ENCODE measurements around the gene ACBD4.

ACBD4 gene

DNA sequence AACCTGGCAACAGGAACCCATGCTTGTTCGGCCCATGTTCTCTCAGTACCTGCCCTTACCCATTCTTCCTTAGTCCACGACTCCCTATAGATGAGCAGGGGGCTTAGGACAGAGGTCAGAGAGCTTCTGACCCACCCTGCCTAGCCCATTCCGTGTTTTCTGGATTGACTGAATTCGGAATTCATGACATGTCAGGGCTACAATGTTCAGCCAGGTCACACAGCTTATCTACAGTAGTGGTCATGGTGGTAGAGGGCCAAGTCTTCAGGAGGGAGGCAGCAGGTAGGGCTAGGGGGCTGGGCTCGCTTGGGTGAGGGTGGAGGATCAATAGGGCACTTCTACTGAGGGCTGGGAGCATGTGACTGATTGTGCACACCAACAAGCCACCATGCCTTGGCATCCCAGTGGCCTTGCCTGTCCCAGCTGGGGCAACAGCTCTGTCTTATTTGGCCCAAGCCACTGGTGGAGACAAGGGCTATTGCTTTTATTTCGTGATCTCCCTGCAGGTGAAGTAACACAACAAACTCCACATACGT, 29.3 kb downstream of the ACBD4 start:
- no peak overlapping the region for H3K4me3 ChIP-seq
- peak overlapping the region; percentile 69 for H3K4me2 ChIP-seq
- TF ChIP-seq Cebpa-rat (IDR thresholded peaks at IDR 0.05) = no peak

DNA sequence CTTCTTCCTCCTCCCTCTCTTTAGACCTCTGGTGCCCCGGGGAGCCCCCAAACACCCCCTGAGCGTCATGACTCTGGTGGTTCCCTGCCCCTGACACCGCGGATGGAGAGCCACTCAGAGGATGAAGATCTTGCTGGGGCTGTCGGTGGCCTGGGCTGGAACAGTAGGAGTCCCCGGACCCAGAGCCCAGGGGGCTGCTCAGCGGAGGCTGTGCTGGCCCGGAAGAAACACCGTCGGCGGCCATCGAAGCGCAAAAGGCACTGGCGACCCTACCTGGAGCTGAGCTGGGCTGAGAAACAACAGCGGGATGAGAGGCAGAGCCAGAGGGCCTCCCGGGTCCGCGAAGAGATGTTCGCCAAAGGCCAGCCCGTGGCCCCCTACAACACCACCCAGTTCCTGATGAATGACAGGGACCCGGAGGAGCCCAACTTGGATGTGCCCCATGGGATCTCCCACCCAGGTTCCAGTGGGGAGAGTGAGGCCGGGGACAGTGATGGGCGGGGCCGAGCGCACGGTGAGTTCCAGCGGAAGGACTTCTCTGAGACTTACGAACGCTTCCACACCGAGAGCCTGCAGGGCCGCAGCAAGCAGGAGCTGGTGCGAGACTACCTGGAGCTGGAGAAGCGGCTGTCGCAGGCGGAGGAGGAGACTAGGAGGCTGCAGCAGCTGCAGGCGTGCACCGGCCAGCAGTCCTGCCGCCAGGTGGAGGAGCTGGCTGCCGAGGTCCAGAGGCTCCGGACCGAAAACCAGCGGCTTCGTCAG, 33.7 kb downstream of the ACBD4 start:
- no peak overlapping the region for H3K4me3 ChIP-seq
- no peaks in the 10 kb centered on the region for H4K20me1 ChIP-seq
- peaks cover 11% of the 10 kb centered on the region; the same call in 1 of the 2 replicates for H3K36me3 ChIP-seq
- no peaks in the 10 kb centered on the region for H3K27me3 ChIP-seq
- H3K4me1 ChIP-seq = peaks cover 60% of the 10 kb centered on the region
- no peak for TF ChIP-seq Cebpa-rat (IDR thresholded peaks at IDR 0.05)
- H3K9me3 ChIP-seq = no peaks in the 10 kb centered on the region
- H3K9ac ChIP-seq = no peak overlapping the region
- no peak overlapping the region for H3K4me2 ChIP-seq
- H3K27ac ChIP-seq = no peak overlapping the region

More for the DNA sequence above, 29.3 kb downstream of the ACBD4 start:
- H4K20me1 ChIP-seq = no peaks in the 10 kb centered on the region
- H3K9me3 ChIP-seq = no peaks in the 10 kb centered on the region
- peak overlapping the region; percentile 67 for H3K27ac ChIP-seq
- peaks cover 40% of the 10 kb centered on the region for H3K4me1 ChIP-seq
- no peak overlapping the region; the same call in 1 of the 2 replicates for H3K9ac ChIP-seq
- no peaks in the 10 kb centered on the region for H3K27me3 ChIP-seq
- H3K36me3 ChIP-seq = peaks cover 11% of the 10 kb centered on the region; the same call in 1 of the 2 replicates

DNA sequence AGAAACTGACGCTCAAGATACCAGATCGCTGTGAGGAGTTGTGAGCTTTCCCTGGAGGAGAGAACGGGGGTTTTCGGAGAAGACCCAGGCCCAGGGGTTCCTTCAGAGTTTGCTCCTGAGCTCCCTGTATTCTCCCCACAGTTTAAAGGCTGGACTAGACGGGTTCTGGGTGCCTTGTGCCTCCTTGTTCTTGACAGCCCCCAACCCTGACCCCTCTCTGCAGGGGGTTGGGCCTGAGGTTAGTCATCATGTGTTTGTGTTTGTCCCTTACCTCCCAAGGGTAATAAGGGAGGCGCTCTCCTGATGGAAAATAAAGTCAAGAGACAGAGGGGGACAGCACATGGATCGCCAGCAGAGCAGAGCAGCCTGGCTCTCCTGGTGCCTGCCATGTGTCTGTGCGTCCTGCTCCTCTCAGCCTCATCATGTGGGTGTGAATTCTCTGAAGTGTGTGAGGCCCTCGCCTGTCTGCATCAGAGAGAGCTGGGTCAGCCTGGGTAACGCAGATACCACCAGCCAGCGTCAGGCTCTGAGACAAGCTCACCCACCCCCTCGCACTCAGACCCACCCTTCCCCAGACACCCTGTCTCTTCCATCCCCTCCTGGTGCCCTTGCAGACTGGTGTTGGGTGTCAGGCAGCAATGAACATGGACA, 34.9 kb downstream of the ACBD4 start:
- Histone ChIP-seq H3K27ac (peak overlapping the region; percentile 79), H3K36me3 (peaks cover 11% of the 10 kb centered on the region; the same call in 1 of the 2 replicates), H3K9ac (peak overlapping the region; percentile 41; the same call in 1 of the 2 replicates), H3K9me3 (no peaks in the 10 kb centered on the region), H3K27me3 (no peaks in the 10 kb centered on the region), H3K4me2 (peak overlapping the region; percentile 92), H3K4me1 (peaks cover 47% of the 10 kb centered on the region), H3K4me3 (no peak overlapping the region), H4K20me1 (no peaks in the 10 kb centered on the region)
- TF ChIP-seq Cebpa-rat (IDR thresholded peaks at IDR 0.05) = no peak

DNA sequence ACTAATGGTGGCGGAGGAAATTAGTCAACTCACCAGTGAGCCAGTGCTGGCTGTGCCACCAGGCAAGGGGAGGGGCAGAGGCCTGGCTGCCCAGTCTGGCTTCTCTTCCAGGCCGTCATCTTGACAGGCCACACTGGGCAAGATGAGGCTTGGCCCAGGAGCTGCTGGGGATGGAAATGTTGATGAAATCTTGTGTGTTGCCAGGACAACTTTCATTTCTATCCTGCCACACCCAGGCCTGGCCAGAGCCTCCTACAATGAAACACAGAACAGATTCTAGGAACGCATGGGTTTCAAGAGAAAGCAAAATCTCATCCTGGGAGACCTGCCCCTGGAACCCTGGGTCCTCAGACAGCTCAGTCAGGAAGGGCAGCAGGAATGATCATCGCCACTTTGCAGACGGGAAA, 35.4 kb downstream of the ACBD4 start:
- TF ChIP-seq Cebpa-rat (IDR thresholded peaks at IDR 0.05) = no peak
- Histone ChIP-seq H3K9ac (peak overlapping the region; percentile 61), H3K27me3 (no peaks in the 10 kb centered on the region), H3K4me3 (no peak overlapping the region; the same call in 1 of the 2 replicates), H3K4me2 (peak overlapping the region; percentile 92), H3K9me3 (no peaks in the 10 kb centered on the region), H3K36me3 (peaks cover 11% of the 10 kb centered on the region; the same call in 1 of the 2 replicates), H4K20me1 (no peaks in the 10 kb centered on the region), H3K27ac (peak overlapping the region; percentile 79), H3K4me1 (peaks cover 42% of the 10 kb centered on the region)

DNA sequence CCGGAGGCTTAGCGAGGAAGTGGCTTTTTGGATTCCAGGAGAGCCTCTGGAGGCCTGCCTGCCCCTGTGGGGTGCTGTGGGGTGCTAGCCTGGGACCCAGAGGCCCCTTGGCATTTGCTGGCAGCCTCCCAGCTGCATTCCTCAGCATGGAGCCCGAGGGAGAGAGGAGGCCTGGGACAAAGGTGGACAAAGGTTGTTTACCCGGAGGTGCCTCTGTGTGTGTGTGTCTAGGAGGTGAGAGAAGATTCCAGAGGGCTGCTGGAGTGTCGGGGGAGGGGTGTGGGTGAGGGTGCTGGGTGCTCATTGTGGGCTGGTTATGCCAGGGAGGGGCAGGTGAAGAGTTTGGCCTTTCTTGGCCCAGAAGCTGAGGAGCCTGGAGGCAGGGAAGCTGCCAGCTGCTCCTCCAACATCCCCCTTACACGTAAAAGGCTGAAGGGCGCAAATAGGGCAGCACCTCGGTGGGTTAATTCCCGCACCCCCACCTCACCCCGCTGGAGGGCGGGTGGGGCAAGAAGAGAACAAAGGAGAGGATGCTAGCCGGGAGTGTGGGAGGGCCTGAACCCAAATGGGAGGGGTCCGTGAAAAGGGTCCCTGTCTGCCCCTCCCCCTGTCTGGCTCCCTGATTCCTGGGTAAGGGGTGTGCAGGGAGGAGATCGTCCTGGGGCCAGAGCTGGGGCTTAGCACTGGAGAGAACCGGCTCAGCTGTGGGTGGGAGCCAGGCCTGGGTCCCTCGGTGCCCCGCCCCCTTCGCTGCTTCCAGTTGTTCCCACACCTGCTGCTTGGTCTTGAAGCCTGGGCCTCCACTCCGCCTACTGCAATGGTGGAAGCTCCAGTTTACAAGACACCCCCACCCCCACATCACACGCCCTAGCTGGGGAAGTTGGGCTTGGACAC, 36.1 kb downstream of the ACBD4 start:
- peak overlapping the region; percentile 79 for H3K27ac ChIP-seq
- peak overlapping the region; percentile 61 for H3K9ac ChIP-seq
- H3K4me2 ChIP-seq = peak overlapping the region; percentile 92
- no peaks in the 10 kb centered on the region for H3K9me3 ChIP-seq
- no peaks in the 10 kb centered on the region for H3K27me3 ChIP-seq
- peaks cover 44% of the 10 kb centered on the region for H3K4me1 ChIP-seq
- peaks cover 11% of the 10 kb centered on the region; the same call in 1 of the 2 replicates for H3K36me3 ChIP-seq
- no peaks in the 10 kb centered on the region for H4K20me1 ChIP-seq
- H3K4me3 ChIP-seq = peak overlapping the region; percentile 37; the same call in 1 of the 2 replicates
- no peak for TF ChIP-seq Cebpa-rat (IDR thresholded peaks at IDR 0.05)

DNA sequence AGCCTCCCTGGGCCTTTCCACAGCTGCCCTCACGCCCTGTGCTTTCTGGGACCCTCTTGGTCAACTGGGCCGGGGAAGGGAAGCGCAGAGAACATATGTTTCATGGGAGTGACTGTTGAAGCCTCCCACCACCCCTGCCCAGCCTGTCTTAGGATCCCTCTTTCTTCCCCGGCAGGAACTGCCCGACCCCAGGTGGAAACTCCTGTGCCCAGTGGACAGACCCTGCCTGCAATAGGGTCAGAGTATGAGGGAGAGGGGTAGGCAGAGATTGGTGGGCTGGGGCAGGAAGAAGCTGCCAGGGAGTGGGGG, 36.7 kb downstream of the ACBD4 start:
- Histone ChIP-seq H3K36me3 (peaks cover 11% of the 10 kb centered on the region; the same call in 1 of the 2 replicates), H4K20me1 (no peaks in the 10 kb centered on the region), H3K4me2 (peak overlapping the region; percentile 92), H3K27me3 (no peaks in the 10 kb centered on the region), H3K9ac (peak overlapping the region; percentile 61), H3K4me1 (peaks cover 46% of the 10 kb centered on the region), H3K9me3 (no peaks in the 10 kb centered on the region), H3K27ac (peak overlapping the region; percentile 79), H3K4me3 (peak overlapping the region; percentile 37; the same call in 1 of the 2 replicates)
- no peak for TF ChIP-seq Cebpa-rat (IDR thresholded peaks at IDR 0.05)

DNA sequence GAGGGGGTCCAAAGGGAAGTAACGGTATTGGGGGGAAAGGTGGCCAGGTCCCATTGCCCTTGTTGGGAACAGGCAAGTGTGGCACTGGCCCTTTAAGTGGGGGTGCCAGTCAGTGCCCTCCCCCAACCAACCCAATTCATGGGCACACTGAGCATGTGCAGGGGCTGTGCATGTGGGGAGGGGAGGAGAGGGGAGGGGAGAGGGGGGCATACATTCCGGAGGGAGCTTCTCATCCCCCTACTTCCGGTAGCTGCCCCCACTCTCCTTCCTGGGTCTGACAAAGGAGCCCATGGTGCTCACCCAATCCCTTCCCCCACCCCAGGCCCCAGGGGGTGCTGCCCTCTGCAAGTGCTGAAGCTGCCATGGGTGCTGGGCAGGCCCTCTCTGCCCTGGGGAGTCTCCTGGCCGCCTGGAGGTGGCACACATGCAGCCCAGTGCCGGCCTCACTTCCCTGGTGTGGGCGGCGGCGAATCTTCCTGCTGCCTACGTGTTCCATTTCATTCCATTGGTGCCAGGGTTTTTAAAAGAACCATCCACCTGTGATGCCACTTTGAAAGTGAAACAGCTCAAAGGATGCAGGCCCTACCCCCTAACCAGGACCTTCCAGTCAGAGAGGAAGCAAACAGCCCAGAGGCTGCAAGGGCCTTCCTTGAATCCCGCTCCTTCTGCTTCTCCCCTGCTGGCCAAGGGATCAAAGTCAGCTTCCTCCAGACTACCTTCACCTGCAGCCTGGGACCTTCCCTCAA, 37.2 kb downstream of the ACBD4 start:
- H3K36me3 ChIP-seq = peaks cover 11% of the 10 kb centered on the region; the same call in 1 of the 2 replicates
- peak overlapping the region; percentile 61 for H3K9ac ChIP-seq
- H3K4me2 ChIP-seq = peak overlapping the region; percentile 92
- H3K27me3 ChIP-seq = no peaks in the 10 kb centered on the region
- peak overlapping the region; percentile 37 for H3K4me3 ChIP-seq
- peak overlapping the region; percentile 79 for H3K27ac ChIP-seq
- H3K4me1 ChIP-seq = peaks cover 51% of the 10 kb centered on the region
- no peak for TF ChIP-seq Cebpa-rat (IDR thresholded peaks at IDR 0.05)
- no peaks in the 10 kb centered on the region for H3K9me3 ChIP-seq
- no peaks in the 10 kb centered on the region for H4K20me1 ChIP-seq

DNA sequence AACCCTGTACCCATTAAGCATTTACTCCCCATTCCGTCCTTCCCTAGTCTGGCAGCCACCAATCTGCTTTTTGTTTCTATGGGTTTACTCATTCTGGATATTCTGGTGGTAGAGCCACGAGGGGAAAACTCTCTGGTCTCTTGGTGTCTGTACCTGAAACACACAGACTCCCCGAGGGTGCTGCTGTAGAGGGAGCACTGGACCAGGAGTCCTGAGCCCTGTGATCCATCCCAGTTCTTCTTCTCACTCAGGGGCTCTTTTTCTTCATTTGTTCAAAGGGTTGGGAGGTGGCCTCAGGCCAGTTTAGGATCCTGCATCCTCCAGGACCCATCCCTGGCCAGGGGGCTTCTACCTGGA, 40.2 kb downstream of the ACBD4 start:
- H3K9me3 ChIP-seq = no peaks in the 10 kb centered on the region
- no peak overlapping the region for H3K27ac ChIP-seq
- no peak overlapping the region for H3K4me3 ChIP-seq
- no peak for TF ChIP-seq Cebpa-rat (IDR thresholded peaks at IDR 0.05)
- H3K4me2 ChIP-seq = no peak overlapping the region
- H3K9ac ChIP-seq = no peak overlapping the region
- no peaks in the 10 kb centered on the region for H3K27me3 ChIP-seq
- H3K36me3 ChIP-seq = no peaks in the 10 kb centered on the region
- H4K20me1 ChIP-seq = no peaks in the 10 kb centered on the region
- H3K4me1 ChIP-seq = peaks cover 50% of the 10 kb centered on the region

DNA sequence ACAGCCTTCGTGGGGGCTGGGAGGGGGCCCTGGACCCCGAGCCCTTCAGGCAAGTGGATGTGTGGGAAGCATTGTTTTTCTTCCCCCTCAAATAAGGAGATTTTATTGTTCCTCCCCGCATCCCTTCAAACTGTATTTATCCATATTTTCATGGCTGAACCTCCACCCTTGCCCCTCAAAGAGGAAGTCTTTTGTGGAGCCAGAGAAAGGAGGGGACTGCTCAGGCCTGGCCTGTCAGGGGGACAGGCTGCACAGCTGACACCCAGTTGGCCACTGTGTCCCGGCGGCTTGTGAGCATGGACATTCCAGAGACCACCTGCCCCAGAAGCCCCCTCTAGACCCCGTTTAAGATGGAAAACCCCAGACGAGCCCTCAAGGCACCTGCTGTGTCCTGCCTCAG, 42.1 kb downstream of the ACBD4 start:
- no peaks in the 10 kb centered on the region for H3K9me3 ChIP-seq
- no peaks in the 10 kb centered on the region for H3K36me3 ChIP-seq
- H3K4me2 ChIP-seq = 0 out of 2 replicates have a peak overlapping the region, but pooled peaks have one; percentile 18
- TF ChIP-seq Cebpa-rat (IDR thresholded peaks at IDR 0.05) = no peak
- no peak overlapping the region for H3K9ac ChIP-seq
- H3K4me1 ChIP-seq = peaks cover 37% of the 10 kb centered on the region
- H4K20me1 ChIP-seq = no peaks in the 10 kb centered on the region
- no peaks in the 10 kb centered on the region for H3K27me3 ChIP-seq
- peak overlapping the region; percentile 5; the same call in 1 of the 2 replicates for H3K27ac ChIP-seq
- H3K4me3 ChIP-seq = no peak overlapping the region
